H9 (cell line): Measurements from ENCODE around the gene FANCI. TPM values are rescaled to one million over a fixed set of nuclear protein-coding genes. Genes with fewer than 3 reads are reported as not detected.

Source experiments
- DNase-seq: peaks from one replicate; pipeline ENCODE4 v3.0.0-alpha.2; 2017
- H2AFZ ChIP-seq: one replicate; pipeline ENCODE4 v1.6.1; 2013; ENCODE audit warnings: mild to moderate bottlenecking, low read length, control low read depth, moderate library complexity
- H2AK5ac ChIP-seq: 2 replicates; pipeline ENCODE4 v1.6.1; 2013; ENCODE audit warnings: low read length, control low read depth, mixed read lengths; ENCODE audit not compliant: insufficient read length
- H2BK120ac ChIP-seq: one replicate; pipeline ENCODE4 v1.6.1; 2013; ENCODE audit warnings: low read depth, mild to moderate bottlenecking, low read length, control low read depth, inconsistent platforms; ENCODE audit not compliant: poor library complexity, severe bottlenecking
- H2BK12ac ChIP-seq: 2 replicates; pipeline ENCODE4 v1.6.1; 2013; ENCODE audit warnings: low read length, control low read depth, mixed read lengths, low read depth; ENCODE audit not compliant: insufficient read length
- H2BK15ac ChIP-seq: 2 replicates; pipeline ENCODE4 v1.6.1; 2013; ENCODE audit warnings: low read depth, low read length, control low read depth
- H2BK20ac ChIP-seq: one replicate; pipeline ENCODE4 v1.6.1; 2013; ENCODE audit warnings: low read depth, mild to moderate bottlenecking, low read length, control low read depth, inconsistent platforms; ENCODE audit not compliant: poor library complexity, severe bottlenecking
- H2BK5ac ChIP-seq: 2 replicates; pipeline ENCODE4 v1.6.1; 2013; ENCODE audit warnings: low read length, control low read depth, mixed read lengths; ENCODE audit not compliant: insufficient read length
- H3K14ac ChIP-seq: 2 replicates; pipeline ENCODE4 v1.6.1; 2013; ENCODE audit warnings: low read length, control low read depth; ENCODE audit not compliant: insufficient read depth
- H3K18ac ChIP-seq: 2 replicates; pipeline ENCODE4 v1.6.1; 2013; ENCODE audit warnings: low read depth, mild to moderate bottlenecking, mixed read lengths, low read length, control low read depth; ENCODE audit not compliant: insufficient read length
- H3K23ac ChIP-seq: 2 replicates; pipeline ENCODE4 v1.6.1; 2013; ENCODE audit warnings: low read length, control low read depth, mixed read lengths, low read depth; ENCODE audit not compliant: insufficient read length
- H3K23me2 ChIP-seq: 2 replicates; pipeline ENCODE4 v1.6.1; 2013; ENCODE audit warnings: low read depth, mild to moderate bottlenecking, mixed read lengths, low read length, control low read depth; ENCODE audit not compliant: insufficient read length, poor library complexity, severe bottlenecking
- H3K27ac ChIP-seq: 2 replicates; pipeline ENCODE4 v1.5.1; 2013; ENCODE audit warnings: low read length, control low read depth, mixed read lengths, low read depth; ENCODE audit not compliant: insufficient read length
- H3K27me3 ChIP-seq: 2 replicates; pipeline ENCODE4 v1.6.1; 2013; ENCODE audit warnings: low read length, control low read depth, inconsistent platforms; ENCODE audit not compliant: insufficient read depth
- H3K4ac ChIP-seq: 2 replicates; pipeline ENCODE4 v1.6.1; 2013; ENCODE audit warnings: low read depth, mild to moderate bottlenecking, control low read depth, inconsistent platforms, low read length, moderate library complexity
- H3K4me1 ChIP-seq: 2 replicates; pipeline ENCODE4 v1.6.1; 2013; ENCODE audit warnings: low read length, control low read depth, inconsistent platforms; ENCODE audit not compliant: insufficient read depth
- H3K4me2 ChIP-seq: 2 replicates; pipeline ENCODE4 v1.6.1; 2013; ENCODE audit warnings: low read length, control low read depth, mixed read lengths; ENCODE audit not compliant: insufficient read length, insufficient read depth
- H3K56ac ChIP-seq: 2 replicates; pipeline ENCODE4 v1.6.1; 2013; ENCODE audit warnings: low read depth, mild to moderate bottlenecking, mixed read lengths, low read length, control low read depth; ENCODE audit not compliant: insufficient read length
- H3K79me1 ChIP-seq: 2 replicates; pipeline ENCODE4 v1.6.1; 2013; ENCODE audit warnings: low read depth, mild to moderate bottlenecking, moderate library complexity, low read length, control low read depth, inconsistent platforms; ENCODE audit not compliant: insufficient read depth, poor library complexity, severe bottlenecking
- H3K79me2 ChIP-seq: 2 replicates; pipeline ENCODE4 v1.6.1; 2013; ENCODE audit warnings: low read length, control low read depth, inconsistent platforms; ENCODE audit not compliant: insufficient read depth
- H3K9ac ChIP-seq: 2 replicates; pipeline ENCODE4 v1.6.1; 2013; ENCODE audit warnings: low read length, control low read depth, mixed read lengths; ENCODE audit not compliant: insufficient read length; ENCODE audit errors: extremely low read depth
- H3K9me3 ChIP-seq: one replicate; pipeline ENCODE4 v1.6.1; 2013; ENCODE audit warnings: low read depth, low read length, inconsistent platforms; ENCODE audit not compliant: control insufficient read depth
- H3T11ph ChIP-seq: one replicate; pipeline ENCODE4 v1.6.1; 2013; ENCODE audit warnings: mild to moderate bottlenecking, low read length, control low read depth, inconsistent platforms
- H4K20me1 ChIP-seq: one replicate; pipeline ENCODE4 v1.6.1; 2013; ENCODE audit not compliant: control insufficient read depth, insufficient read length, insufficient read depth
- H4K5ac ChIP-seq: 2 replicates; pipeline ENCODE4 v1.6.1; 2013; ENCODE audit warnings: low read depth, mild to moderate bottlenecking, mixed read lengths, low read length, control low read depth; ENCODE audit not compliant: insufficient read length
- H4K8ac ChIP-seq: replicated peaks from 2 replicates; pipeline ENCODE4 v1.6.1; 2013; ENCODE audit warnings: low read length, control low read depth, mixed read lengths, low read depth; ENCODE audit not compliant: insufficient read length
- H4K91ac ChIP-seq: 2 replicates; pipeline ENCODE4 v1.6.1; 2013; ENCODE audit warnings: low read depth, mild to moderate bottlenecking, moderate library complexity, mixed read lengths, low read length, control low read depth; ENCODE audit not compliant: insufficient read length
- H3K27ac Mint-ChIP-seq, 3 experiments: 2 replicates in 2 of 3; 3 replicates in 1 of 3; pipeline ENCODE4 v1.8.0; 2020 to 2021; ENCODE audit warnings: mixed read lengths in 3 of 3, mild to moderate bottlenecking in 1 of 3, moderate library complexity in 1 of 3
- H3K27me3 Mint-ChIP-seq: 2 replicates; pipeline ENCODE4 v1.8.0; 2021; ENCODE audit warnings: low read depth, mild to moderate bottlenecking, moderate library complexity, mixed read lengths
- H3K36me3 Mint-ChIP-seq, 3 experiments: 2 replicates in 2 of 3; 3 replicates in 1 of 3; pipeline ENCODE4 v1.8.0; 2020 to 2021; ENCODE audit warnings: low read depth in 3 of 3, mixed read lengths in 3 of 3; ENCODE audit not compliant: insufficient read depth in 1 of 3
- H3K4me1 Mint-ChIP-seq, 2 experiments: 2 replicates each; pipeline ENCODE4 v1.8.0; 2020; ENCODE audit warnings: mixed read lengths in 2 of 2
- H3K4me3 Mint-ChIP-seq, 2 experiments: 2 replicates in 1 of 2; 3 replicates in 1 of 2; pipeline ENCODE4 v1.8.0; 2020 to 2021; ENCODE audit warnings: mild to moderate bottlenecking in 2 of 2, mixed read lengths in 2 of 2, moderate library complexity in 1 of 2
- H3K9me3 Mint-ChIP-seq, 2 experiments: 2 replicates in 1 of 2; 3 replicates in 1 of 2; pipeline ENCODE4 v1.8.0; 2020; ENCODE audit warnings: mild to moderate bottlenecking in 2 of 2, mixed read lengths in 2 of 2, moderate library complexity in 1 of 2
- WGBS: extraction: QIAGEN DNeasy Blood & Tissue Kit; methylation state at CpG from one replicate; pipeline ENCODE4 v1.1.7; 2013; ENCODE audit warnings: missing lambda C conversion rate, low lambda C conversion rate, mixed read lengths; ENCODE audit not compliant: insufficient read length; ENCODE audit errors: extremely low coverage; 5-methylcytosine and 5-hydroxymethylcytosine counted together
- total RNA-seq: library from RNA; stranded (reverse); gene quantifications from 2 replicates; pipeline ENCODE4 v1.2.1, GENCODE V29; 2021
- TF ChIP-seq, protein P1 (sequence below): fragments of 200-600 bp; sonication (generic); conservative IDR thresholded peaks from 3 replicates; pipeline ENCODE4 v1.8.0; 2021; ENCODE audit warnings: antibody characterized with exemption, mild to moderate bottlenecking

Gene FANCI
- total RNA-seq, 1 experiment from 2014 or later, result 106 TPM

DNA sequence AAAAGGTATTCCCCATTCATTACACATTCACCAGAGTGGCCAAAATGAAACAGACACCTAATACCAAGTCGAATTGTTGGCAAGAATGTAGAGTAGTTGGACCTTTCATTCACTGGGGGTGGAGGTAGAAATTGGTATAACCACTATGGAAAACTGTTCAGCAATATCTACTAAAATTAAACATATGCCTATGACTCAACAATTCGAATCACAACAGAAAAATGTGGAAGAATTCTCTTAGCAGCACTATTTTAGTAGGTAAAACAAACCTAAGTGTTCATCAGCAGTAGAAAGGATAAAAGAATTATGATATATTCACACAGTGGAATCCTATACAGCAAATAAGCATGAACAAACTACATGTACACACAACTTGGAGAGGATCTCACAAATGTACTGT, 60.2 kb downstream of the FANCI start:
- Mint-ChIP-seq H3K27me3 (no peaks in the 10 kb centered on the region), H3K36me3 (peaks cover 39 to 86% (median 82%) of the 10 kb centered on the region in 3 experiments; a peak in 6 of 7 replicates), H3K4me1 (no peaks in the 10 kb centered on the region), H3K4me3 (no peak overlapping the region), H3K9me3 (no peaks in the 10 kb centered on the region), H3K27ac (no peak overlapping the region)
- Histone ChIP-seq H2BK15ac (no peak overlapping the region), H3K14ac (no peak overlapping the region), H3K23ac (no peak overlapping the region), H4K5ac (no peak overlapping the region), H3K27me3 (no peaks in the 10 kb centered on the region), H2AK5ac (no peak overlapping the region), H4K20me1 (no peaks in the 10 kb centered on the region), H3T11ph (no peak overlapping the region), H3K27ac (no peak overlapping the region), H3K79me1 (no peaks in the 10 kb centered on the region), H3K56ac (no peak overlapping the region), H3K79me2 (no peaks in the 10 kb centered on the region), H3K4me2 (no peak overlapping the region), H3K9me3 (no peaks in the 10 kb centered on the region), H3K4ac (no peak overlapping the region), H2BK20ac (no peak overlapping the region), H3K4me1 (no peaks in the 10 kb centered on the region), H4K91ac (no peak overlapping the region), H2AFZ (no peak overlapping the region), H4K8ac (no peak overlapping the region), H3K9ac (no peak overlapping the region), H2BK5ac (no peak overlapping the region), H2BK12ac (no peak overlapping the region), H3K18ac (no peak overlapping the region), H3K23me2 (no peaks in the 10 kb centered on the region), H2BK120ac (no peak overlapping the region)
- TF ChIP-seq, protein P1, sequence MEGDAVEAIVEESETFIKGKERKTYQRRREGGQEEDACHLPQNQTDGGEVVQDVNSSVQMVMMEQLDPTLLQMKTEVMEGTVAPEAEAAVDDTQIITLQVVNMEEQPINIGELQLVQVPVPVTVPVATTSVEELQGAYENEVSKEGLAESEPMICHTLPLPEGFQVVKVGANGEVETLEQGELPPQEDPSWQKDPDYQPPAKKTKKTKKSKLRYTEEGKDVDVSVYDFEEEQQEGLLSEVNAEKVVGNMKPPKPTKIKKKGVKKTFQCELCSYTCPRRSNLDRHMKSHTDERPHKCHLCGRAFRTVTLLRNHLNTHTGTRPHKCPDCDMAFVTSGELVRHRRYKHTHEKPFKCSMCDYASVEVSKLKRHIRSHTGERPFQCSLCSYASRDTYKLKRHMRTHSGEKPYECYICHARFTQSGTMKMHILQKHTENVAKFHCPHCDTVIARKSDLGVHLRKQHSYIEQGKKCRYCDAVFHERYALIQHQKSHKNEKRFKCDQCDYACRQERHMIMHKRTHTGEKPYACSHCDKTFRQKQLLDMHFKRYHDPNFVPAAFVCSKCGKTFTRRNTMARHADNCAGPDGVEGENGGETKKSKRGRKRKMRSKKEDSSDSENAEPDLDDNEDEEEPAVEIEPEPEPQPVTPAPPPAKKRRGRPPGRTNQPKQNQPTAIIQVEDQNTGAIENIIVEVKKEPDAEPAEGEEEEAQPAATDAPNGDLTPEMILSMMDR, result no peak
- DNase-seq, result no peak
- no CpG with 5 or more reads among the region's 2 CpGs for WGBS
